ENCODE measurements around the gene COL9A1. TPM values are rescaled to one million over a fixed set of nuclear protein-coding genes. Genes with fewer than 3 reads are reported as not detected.

Gene COL9A1
- polyA plus RNA-seq, 3 donors, result not detected

GRCh38 chr6:70241991-70242420 lies 60.9 kb downstream of the COL9A1 start:
- Histone ChIP-seq H3K9me3 (replicated peaks in 1 of 2; ENCODE audit: control insufficient read depth in 1 of 2, insufficient read depth in 1 of 2, low read length in 2 of 2) (no peaks in the 10 kb centered on the region), H3K36me3 (replicated peaks in 1 of 2; ENCODE audit: control insufficient read depth in 1 of 2, insufficient read depth in 2 of 2, low read length in 2 of 2) (no peaks in the 10 kb centered on the region), H3K4me2 (replicated peaks; ENCODE audit: extremely low read depth, low read length, poor library complexity, severe bottlenecking) (no peak overlapping the region), H3K4me1 (ENCODE audit: control insufficient read depth in 1 of 2, insufficient read depth in 2 of 2, low read length in 2 of 2) (no peaks in the 10 kb centered on the region), H3K27ac (ENCODE audit: low read depth in 1 of 2, low read length in 2 of 2) (no peak overlapping the region), H2AFZ (ENCODE audit: insufficient read depth, low read depth, low read length, poor library complexity, severe bottlenecking) (no peak overlapping the region), H3K9ac (ENCODE audit: insufficient read depth, low read length, poor library complexity, severe bottlenecking) (no peak overlapping the region), H3K4me3 (replicated peaks in 1 of 3; ENCODE audit: low read depth in 2 of 3, low read length in 3 of 3) (no peak overlapping the region), H3K27me3 (ENCODE audit: control insufficient read depth in 2 of 2, insufficient read depth in 2 of 2, low read length in 2 of 2) (no peaks in the 10 kb centered on the region), H4K20me1 (ENCODE audit: insufficient read depth, low read length) (no peaks in the 10 kb centered on the region), H3K79me2 (ENCODE audit: insufficient read depth, low read length) (no peaks in the 10 kb centered on the region)
- no peak for DNase-seq
- H3K27ac Mint-ChIP-seq, result no peak overlapping the region
- no peaks in the 10 kb centered on the region for H3K4me1 Mint-ChIP-seq
- H3K36me3 Mint-ChIP-seq, result no peaks in the 10 kb centered on the region
- TF ChIP-seq CTCF (IDR thresholded peaks at IDR 0.05), result no peak
- H3K9me3 Mint-ChIP-seq, result peaks cover 0 to 2% (median 0%) of the 10 kb centered on the region in 7 donors
- intact Hi-C loops (cut with micrococcal nuclease), result no loop called here
- 83% methylated on average over 5 of the region's 7 CpGs for WGBS (ENCODE audit: insufficient coverage)
- no peak overlapping the region for H3K4me3 Mint-ChIP-seq
- peaks cover 2 to 5% (median 3%) of the 10 kb centered on the region in 3 donors for H3K27me3 Mint-ChIP-seq (ENCODE audit: low read depth in 3 of 3)

- peaks cover 2 to 5% (median 3%) of the 10 kb centered on the region in 3 donors for H3K27me3 Mint-ChIP-seq (ENCODE audit: low read depth in 3 of 3)
- no peak overlapping the region for H3K4me2 ChIP-seq (replicated peaks; ENCODE audit: extremely low read depth, low read length, poor library complexity, severe bottlenecking)
Measured at GRCh38 chr6:70241031-70241430, 61.9 kb downstream of the COL9A1 start.

More at GRCh38 chr6:70241031-70241430, 61.9 kb downstream of the COL9A1 start:
- Histone ChIP-seq H3K27ac (ENCODE audit: low read depth in 1 of 2, low read length in 2 of 2) (no peak overlapping the region), H3K9ac (ENCODE audit: insufficient read depth, low read length, poor library complexity, severe bottlenecking) (no peak overlapping the region), H3K4me1 (ENCODE audit: control insufficient read depth in 1 of 2, insufficient read depth in 2 of 2, low read length in 2 of 2) (no peaks in the 10 kb centered on the region), H3K4me3 (replicated peaks in 1 of 3; ENCODE audit: low read depth in 2 of 3, low read length in 3 of 3) (no peak overlapping the region), H2AFZ (ENCODE audit: insufficient read depth, low read depth, low read length, poor library complexity, severe bottlenecking) (no peak overlapping the region), H4K20me1 (ENCODE audit: insufficient read depth, low read length) (no peaks in the 10 kb centered on the region), H3K36me3 (replicated peaks in 1 of 2; ENCODE audit: control insufficient read depth in 1 of 2, insufficient read depth in 2 of 2, low read length in 2 of 2) (no peaks in the 10 kb centered on the region), H3K79me2 (ENCODE audit: insufficient read depth, low read length) (no peaks in the 10 kb centered on the region), H3K9me3 (replicated peaks in 1 of 2; ENCODE audit: control insufficient read depth in 1 of 2, insufficient read depth in 1 of 2, low read length in 2 of 2) (no peaks in the 10 kb centered on the region), H3K27me3 (ENCODE audit: control insufficient read depth in 2 of 2, insufficient read depth in 2 of 2, low read length in 2 of 2) (no peaks in the 10 kb centered on the region)
- intact Hi-C loops (cut with micrococcal nuclease), result no loop called here
- H3K9me3 Mint-ChIP-seq, result peaks cover 0 to 2% (median 0%) of the 10 kb centered on the region in 7 donors
- TF ChIP-seq CTCF (IDR thresholded peaks at IDR 0.05), result no peak
- no peaks in the 10 kb centered on the region for H3K4me1 Mint-ChIP-seq
- no peaks in the 10 kb centered on the region for H3K36me3 Mint-ChIP-seq
- H3K4me3 Mint-ChIP-seq, result no peak overlapping the region
- H3K27ac Mint-ChIP-seq, result no peak overlapping the region
- 90% methylated on average over 2 of the region's 3 CpGs for WGBS (ENCODE audit: insufficient coverage)
- no peak for DNase-seq

Data from CD14-positive monocyte (primary cell).